ENCODE measurements around the gene SOCS2. TPM values are rescaled to one million over a fixed set of nuclear protein-coding genes. Genes with fewer than 3 reads are reported as not detected.
"Not testable (repeated sequence)": the region's sequence is repeated elsewhere in the genome, so short reads cannot be mapped to it uniquely, and the experiment has no call there.

Gene SOCS2
- total RNA-seq, 2 experiments from 2014 or later, result 40.5 to 40.8 TPM

DNA sequence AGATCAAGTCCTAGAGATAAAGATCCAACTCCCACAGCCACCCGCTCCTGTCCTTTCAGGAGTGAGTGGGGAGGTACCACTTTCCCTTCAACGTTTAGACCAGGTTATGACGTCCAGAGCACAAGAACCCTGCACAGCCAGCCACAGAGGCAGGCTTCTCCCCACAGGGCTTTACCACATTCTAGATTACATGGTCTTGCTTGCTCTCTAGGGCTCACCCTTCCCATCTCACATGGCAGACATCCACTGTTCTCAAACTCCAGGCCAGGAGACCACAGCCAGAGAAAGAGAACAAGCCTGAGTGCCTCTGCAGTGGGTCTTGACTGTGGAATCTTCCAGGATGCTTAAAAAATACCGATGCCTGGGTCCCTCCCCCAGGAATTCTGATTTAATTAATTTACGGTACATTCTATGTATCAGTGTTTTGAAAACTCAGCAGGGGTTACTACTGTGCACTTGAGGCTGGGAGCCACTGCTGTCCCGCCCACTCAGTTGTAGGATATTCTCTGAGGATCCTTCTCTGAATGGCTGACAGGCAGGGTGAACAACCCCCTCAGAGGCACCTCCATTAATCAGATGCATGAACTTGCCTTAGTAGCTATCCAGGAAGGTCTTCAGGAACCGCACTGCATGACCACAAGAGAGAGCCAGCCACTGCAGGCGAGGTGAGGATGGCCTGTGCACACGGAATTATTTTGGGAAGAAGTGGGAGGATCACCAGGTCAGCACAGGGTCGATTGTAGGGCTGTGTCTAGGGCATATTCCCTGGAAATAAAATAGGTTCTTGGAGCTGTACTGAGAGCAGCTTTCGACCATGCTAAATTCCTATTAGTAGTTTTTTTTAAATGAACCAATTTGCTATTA is 21.5 kb upstream of the SOCS2 start:
- DNase-seq (no peak), ATAC-seq (no peak)
- Mint-ChIP-seq H3K36me3 (ENCODE audit: low read depth) (peaks cover 2% of the 10 kb centered on the region), H3K27me3 (no peaks in the 10 kb centered on the region), H3K4me1 (ENCODE audit: low read depth) (peaks cover 4% of the 10 kb centered on the region), H3K4me3 (no peak overlapping the region), H3K9me3 (no peaks in the 10 kb centered on the region), H3K27ac (no peak overlapping the region)
- CTCF ChIA-PET, result no interaction called here
- POLR2A ChIA-PET, result no interaction called here
- intact Hi-C loops (cut with micrococcal nuclease), result no loop called here
- TF ChIP-seq, protein P1, sequence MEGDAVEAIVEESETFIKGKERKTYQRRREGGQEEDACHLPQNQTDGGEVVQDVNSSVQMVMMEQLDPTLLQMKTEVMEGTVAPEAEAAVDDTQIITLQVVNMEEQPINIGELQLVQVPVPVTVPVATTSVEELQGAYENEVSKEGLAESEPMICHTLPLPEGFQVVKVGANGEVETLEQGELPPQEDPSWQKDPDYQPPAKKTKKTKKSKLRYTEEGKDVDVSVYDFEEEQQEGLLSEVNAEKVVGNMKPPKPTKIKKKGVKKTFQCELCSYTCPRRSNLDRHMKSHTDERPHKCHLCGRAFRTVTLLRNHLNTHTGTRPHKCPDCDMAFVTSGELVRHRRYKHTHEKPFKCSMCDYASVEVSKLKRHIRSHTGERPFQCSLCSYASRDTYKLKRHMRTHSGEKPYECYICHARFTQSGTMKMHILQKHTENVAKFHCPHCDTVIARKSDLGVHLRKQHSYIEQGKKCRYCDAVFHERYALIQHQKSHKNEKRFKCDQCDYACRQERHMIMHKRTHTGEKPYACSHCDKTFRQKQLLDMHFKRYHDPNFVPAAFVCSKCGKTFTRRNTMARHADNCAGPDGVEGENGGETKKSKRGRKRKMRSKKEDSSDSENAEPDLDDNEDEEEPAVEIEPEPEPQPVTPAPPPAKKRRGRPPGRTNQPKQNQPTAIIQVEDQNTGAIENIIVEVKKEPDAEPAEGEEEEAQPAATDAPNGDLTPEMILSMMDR (IDR thresholded peaks at IDR 0.05), result no peak

DNA sequence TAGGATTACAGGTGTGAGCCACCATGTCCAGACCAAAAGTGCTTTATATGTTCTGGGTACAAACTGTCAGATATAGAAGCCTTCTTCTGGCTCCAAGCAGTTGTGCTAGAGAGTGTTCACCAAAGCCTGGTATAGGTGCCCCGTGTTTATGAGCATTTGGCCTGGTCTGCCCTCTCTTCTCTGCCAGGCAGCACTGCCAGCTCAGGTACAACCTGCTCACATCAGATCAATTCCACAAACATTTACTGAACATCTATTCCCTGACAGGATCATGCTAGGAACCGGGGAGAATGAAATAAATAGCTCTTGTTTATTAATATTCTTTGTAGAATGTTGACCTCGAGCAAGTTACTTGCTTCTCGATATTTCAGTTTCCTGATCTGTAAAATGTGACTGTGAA is 20.0 kb upstream of the SOCS2 start:
- Mint-ChIP-seq H3K27me3 (no peaks in the 10 kb centered on the region), H3K36me3 (ENCODE audit: low read depth) (peaks cover 2% of the 10 kb centered on the region), H3K27ac (no peak overlapping the region), H3K4me1 (ENCODE audit: low read depth) (peaks cover 4% of the 10 kb centered on the region), H3K4me3 (no peak overlapping the region), H3K9me3 (no peaks in the 10 kb centered on the region)
- no peak for DNase-seq
- no peak for ATAC-seq
- intact Hi-C loops (cut with micrococcal nuclease), result no loop called here
- CTCF ChIA-PET, result interaction anchor here (1.0 to 1.1 kb wide), 2 partner anchors 49 to 548 kb away, joined by 3 to 5 read pairs; no protein-coding TSS in a partner anchor
- POLR2A ChIA-PET, result interaction anchor here (0.6 kb wide), 1 partner anchor 827 kb away, joined by 3 read pairs; no protein-coding TSS in a partner anchor
- TF ChIP-seq, protein P1 (IDR thresholded peaks at IDR 0.05), result no peak

DNA sequence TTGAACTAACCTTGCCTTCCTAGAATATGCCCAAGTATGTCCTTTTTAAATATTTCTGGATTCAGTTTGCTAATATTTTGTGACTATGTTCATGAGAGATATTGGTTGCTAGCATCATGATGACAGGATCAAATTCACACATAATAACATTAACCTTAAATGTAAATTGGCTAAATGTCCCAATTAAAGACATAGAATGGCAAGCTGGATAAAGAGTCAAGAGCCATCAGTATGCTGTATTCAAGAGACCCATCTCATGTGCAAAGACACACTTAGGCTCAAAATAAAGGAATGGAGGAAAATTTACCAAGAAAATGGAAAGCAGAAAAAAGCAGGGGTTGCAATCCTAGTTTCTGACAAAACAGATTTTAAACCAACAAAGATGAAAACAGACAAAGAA is 14.6 kb upstream of the SOCS2 start:
- H3K36me3 Mint-ChIP-seq (ENCODE audit: low read depth), result peaks cover 19% of the 10 kb centered on the region
- H3K27me3 Mint-ChIP-seq; H3K27ac Mint-ChIP-seq; DNase-seq; ATAC-seq; POLR2A ChIA-PET; intact Hi-C loops (cut with micrococcal nuclease); H3K4me1 Mint-ChIP-seq (ENCODE audit: low read depth); H3K4me3 Mint-ChIP-seq: not testable (repeated sequence)
- CTCF ChIA-PET, result interaction anchor here (1.9 to 2.9 kb wide), 2 partner anchors 11 to 544 kb away, joined by 6 to 11 read pairs; no protein-coding TSS in a partner anchor
- H3K9me3 Mint-ChIP-seq, result peaks cover 14% of the 10 kb centered on the region

DNA sequence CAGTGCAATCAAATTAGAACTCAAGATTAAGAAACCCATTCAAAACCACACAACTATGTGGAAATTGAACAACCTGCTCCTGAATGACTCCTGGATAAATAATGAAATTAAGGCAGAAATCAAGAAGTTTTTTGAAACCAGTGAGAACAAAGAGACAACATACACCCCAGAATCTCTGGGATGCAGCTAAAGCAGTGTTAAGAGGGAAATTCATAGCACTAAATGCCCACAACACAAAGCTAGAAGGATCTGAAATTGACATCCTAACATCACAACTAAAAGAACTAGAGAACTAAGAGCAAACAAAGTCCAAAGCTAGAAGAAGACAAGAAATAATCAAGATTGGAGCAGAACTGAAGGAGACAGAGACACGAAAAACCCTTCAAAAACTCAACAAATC is 13.8 kb upstream of the SOCS2 start:
- H3K27me3 Mint-ChIP-seq; H3K4me1 Mint-ChIP-seq (ENCODE audit: low read depth); DNase-seq; POLR2A ChIA-PET; ATAC-seq; intact Hi-C loops (cut with micrococcal nuclease); H3K27ac Mint-ChIP-seq; H3K4me3 Mint-ChIP-seq: not testable (repeated sequence)
- Mint-ChIP-seq H3K36me3 (ENCODE audit: low read depth) (peaks cover 19% of the 10 kb centered on the region), H3K9me3 (peaks cover 14% of the 10 kb centered on the region)
- CTCF ChIA-PET, result interaction anchor here (1.9 to 2.9 kb wide), 2 partner anchors 10 to 543 kb away, joined by 6 to 11 read pairs; no protein-coding TSS in a partner anchor

DNA sequence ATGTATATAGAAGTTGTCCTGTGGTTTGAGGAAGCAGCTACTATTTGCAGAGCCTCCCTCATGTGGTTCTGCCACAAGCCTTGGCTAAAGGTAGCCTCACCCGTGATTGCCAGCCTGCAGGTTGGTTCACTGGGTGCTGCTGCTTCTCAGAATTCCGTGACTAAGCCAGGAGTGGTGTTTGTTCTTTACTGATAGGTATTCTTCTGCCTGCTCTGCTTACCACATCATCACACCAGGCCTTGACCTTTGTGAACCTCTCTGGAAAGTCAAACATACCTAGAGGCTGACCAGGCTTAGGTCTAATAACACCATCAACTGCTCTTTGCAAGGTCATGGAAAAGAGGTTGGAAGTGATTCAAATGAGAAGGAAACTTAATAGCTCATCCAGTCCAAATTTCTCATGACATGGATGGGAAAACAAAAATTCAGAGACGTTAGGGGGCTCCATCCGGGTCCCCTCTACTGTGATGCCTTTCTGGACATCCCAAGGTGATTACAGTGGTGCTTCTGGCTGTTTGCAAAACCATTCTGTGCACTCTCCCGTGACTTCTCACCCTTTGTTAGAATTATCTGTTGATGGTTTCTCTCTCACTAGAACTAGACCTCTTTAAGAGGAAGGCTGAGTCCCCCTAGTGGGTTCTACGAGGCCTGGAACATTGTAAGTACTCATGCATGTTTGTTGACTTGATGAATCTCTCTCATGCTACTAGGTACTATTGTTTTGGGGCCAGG is 8.5 kb upstream of the SOCS2 start:
- Mint-ChIP-seq H3K27ac (no peak overlapping the region), H3K4me3 (no peak overlapping the region), H3K9me3 (peaks cover under 1% of the 10 kb centered on the region), H3K4me1 (ENCODE audit: low read depth) (peaks cover 6% of the 10 kb centered on the region), H3K36me3 (ENCODE audit: low read depth) (peaks cover 10% of the 10 kb centered on the region), H3K27me3 (no peaks in the 10 kb centered on the region)
- TF ChIP-seq, protein P1 (IDR thresholded peaks at IDR 0.05), result no peak
- ChIA-PET POLR2A (no interaction called here), CTCF (interaction anchor here (1.8 to 2.8 kb wide), 2 partner anchors 61 to 538 kb away, joined by 7 to 14 read pairs; no protein-coding TSS in a partner anchor)
- DNase-seq (peak; percentile 14), ATAC-seq (peak; percentile 53)
- intact Hi-C loops (cut with micrococcal nuclease), result loop anchor here (10.0 kb wide), 1 partner anchor 421 kb away; no protein-coding TSS in a partner anchor
